ENCODE measurements around the gene COL27A1. TPM values are rescaled to one million over a fixed set of nuclear protein-coding genes. Genes with fewer than 3 reads are reported as not detected.

Gene COL27A1
- polyA plus RNA-seq, 2 of the 4 experiments (the other 2 are of a cell fraction): 6.9 to 20.6 TPM

DNA sequence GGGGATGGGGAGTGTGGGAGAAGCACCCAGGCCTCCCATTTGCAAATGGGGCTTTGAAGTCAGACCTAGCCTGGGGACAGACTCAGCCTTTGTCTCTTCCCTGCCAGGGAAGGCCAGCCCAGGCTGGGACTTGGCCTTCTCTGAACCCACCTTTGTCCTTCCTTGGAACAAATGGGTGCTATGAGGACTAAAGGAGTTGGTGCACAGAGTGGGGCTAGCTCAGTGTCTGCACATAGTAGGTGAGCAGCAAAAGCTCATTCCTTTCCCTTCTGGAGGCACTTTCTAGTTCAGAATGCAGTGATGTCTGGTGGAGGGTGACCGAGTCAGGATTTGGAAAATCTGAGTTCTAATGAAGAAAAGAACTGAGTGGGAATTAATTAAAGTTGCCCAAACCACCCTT, 37.2 kb downstream of the COL27A1 start:
- WGBS (ENCODE audit: missing lambda C conversion rate): 93% methylated on average over 1 of the region's 1 CpG
- H3K4me1 ChIP-seq: no peaks in the 10 kb centered on the region
- no peak overlapping the region for H3K4me2 ChIP-seq
- H3K9me3 ChIP-seq: peaks cover 3% of the 10 kb centered on the region; the same call in 2 of the 3 replicates
- ChIA-PET CTCF (interaction anchor here (1.0 to 2.4 kb wide), 3 partner anchors 13 to 98 kb away, joined by 3 to 7 read pairs (median 3); no protein-coding TSS in a partner anchor), POLR2A (no interaction called here)
- ATAC-seq: no peak
- H3K27ac ChIP-seq: no peak overlapping the region
- no peak for TF ChIP-seq EP300 (IDR thresholded peaks at IDR 0.05)
- TF ChIP-seq HOXB5 (CRISPR knock-in tag; IDR thresholded peaks at IDR 0.05): no peak
- no peak for TF ChIP-seq HDAC2 (IDR thresholded peaks at IDR 0.05)
- no peak for TF ChIP-seq ZNF302 (CRISPR knock-in tag; IDR thresholded peaks at IDR 0.05)
- no peak for TF ChIP-seq POLR2A (IDR thresholded peaks at IDR 0.05; ENCODE audit: low read length)
- H3K4me3 ChIP-seq: no peak overlapping the region
- FAIRE-seq: no peak
- no peak for DNase-seq (ENCODE audit: low read depth in 1 of 2, low spot score in 1 of 2)

DNA sequence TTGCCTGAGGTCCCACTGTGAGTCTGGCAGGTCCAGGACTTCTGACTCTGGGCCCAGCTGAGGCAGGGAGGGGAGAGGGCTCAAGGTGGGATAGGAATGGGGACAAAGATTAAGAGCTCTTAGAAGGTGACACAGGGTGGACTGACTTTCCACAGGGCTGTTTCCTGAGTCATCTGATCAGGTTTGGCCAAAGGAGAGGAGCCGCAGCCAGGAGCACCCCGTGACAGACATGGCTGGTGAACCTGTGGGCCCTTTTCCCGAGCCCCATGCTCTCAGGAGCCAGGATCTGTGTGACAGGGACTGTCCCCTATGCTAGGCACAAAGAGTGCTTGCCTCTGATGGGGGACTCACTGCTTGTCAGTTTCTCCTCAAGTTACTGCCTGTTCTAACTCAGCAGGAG, 37.8 kb downstream of the COL27A1 start:
- ChIA-PET POLR2A (no interaction called here), CTCF (interaction anchor here (1.0 to 2.4 kb wide), 3 partner anchors 13 to 98 kb away, joined by 3 to 7 read pairs (median 3); no protein-coding TSS in a partner anchor)
- no peak overlapping the region for H3K4me3 ChIP-seq
- no peak overlapping the region for H3K27ac ChIP-seq
- no peaks in the 10 kb centered on the region for H3K4me1 ChIP-seq
- WGBS (ENCODE audit: missing lambda C conversion rate): 90% methylated on average over 3 of the region's 3 CpGs
- no peak overlapping the region for H3K4me2 ChIP-seq
- ATAC-seq (no peak), FAIRE-seq (no peak), DNase-seq (ENCODE audit: low read depth in 1 of 2, low spot score in 1 of 2) (no peak)
- TF ChIP-seq TFCP2L1 (CRISPR knock-in tag; IDR thresholded peaks at IDR 0.05) (no peak), GATA3 (IDR thresholded peaks at IDR 0.05; ENCODE audit: borderline replicate concordance) (no peak), ZFP36 (IDR thresholded peaks at IDR 0.05; ENCODE audit: borderline replicate concordance, partially characterized antibody) (no peak), POLR2AphosphoS2 (conservative IDR thresholded peaks at IDR 0.05; ENCODE audit: low read length) (no peak), RARB (CRISPR knock-in tag; IDR thresholded peaks at IDR 0.05) (no peak), ZC3H11A (IDR thresholded peaks at IDR 0.05) (no peak), KDM5A (IDR thresholded peaks at IDR 0.05) (no peak)
- TF ChIP-seq, protein P1, sequence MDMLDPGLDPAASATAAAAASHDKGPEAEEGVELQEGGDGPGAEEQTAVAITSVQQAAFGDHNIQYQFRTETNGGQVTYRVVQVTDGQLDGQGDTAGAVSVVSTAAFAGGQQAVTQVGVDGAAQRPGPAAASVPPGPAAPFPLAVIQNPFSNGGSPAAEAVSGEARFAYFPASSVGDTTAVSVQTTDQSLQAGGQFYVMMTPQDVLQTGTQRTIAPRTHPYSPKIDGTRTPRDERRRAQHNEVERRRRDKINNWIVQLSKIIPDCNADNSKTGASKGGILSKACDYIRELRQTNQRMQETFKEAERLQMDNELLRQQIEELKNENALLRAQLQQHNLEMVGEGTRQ (IDR thresholded peaks at IDR 0.05): no peak
- peaks cover 3% of the 10 kb centered on the region; the same call in 2 of the 3 replicates for H3K9me3 ChIP-seq

DNA sequence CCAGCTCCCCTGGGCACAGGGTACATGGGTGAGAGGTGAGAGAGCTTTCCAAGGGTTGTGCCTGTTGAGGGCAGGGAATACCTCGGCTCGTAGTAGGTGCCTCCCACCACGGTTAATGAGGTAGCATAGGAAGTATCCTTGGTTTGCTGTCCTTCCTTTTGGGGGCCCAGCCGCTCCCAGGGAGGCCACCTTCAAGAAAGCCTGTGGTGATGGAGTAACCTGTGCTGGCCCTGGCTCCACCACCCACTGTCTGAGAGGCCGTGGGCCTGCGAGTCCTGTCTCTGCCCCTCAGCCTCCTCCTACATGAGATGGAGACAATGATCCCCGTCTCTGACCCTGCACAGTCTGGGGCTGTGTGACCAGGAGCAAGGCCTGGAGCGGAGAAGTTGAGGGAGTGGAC, 40.8 kb downstream of the COL27A1 start:
- no peak overlapping the region for H3K27ac ChIP-seq
- ChIA-PET CTCF (interaction anchor here (1.9 kb wide), 1 partner anchor 88 kb away, joined by 6 read pairs; no protein-coding TSS in a partner anchor), POLR2A (no interaction called here)
- H3K9me3 ChIP-seq: no peaks in the 10 kb centered on the region
- no peak overlapping the region for H3K4me3 ChIP-seq
- FAIRE-seq (no peak), ATAC-seq (no peak), DNase-seq (ENCODE audit: low read depth in 1 of 2, low spot score in 1 of 2) (no peak)
- WGBS (ENCODE audit: missing lambda C conversion rate): 88% methylated on average over 4 of the region's 8 CpGs
- no peaks in the 10 kb centered on the region for H3K4me1 ChIP-seq
- no peak overlapping the region for H3K4me2 ChIP-seq
- no peak for TF ChIP-seq ZFP36 (IDR thresholded peaks at IDR 0.05; ENCODE audit: borderline replicate concordance, partially characterized antibody)
- no peak for TF ChIP-seq ZSCAN20 (CRISPR knock-in tag; IDR thresholded peaks at IDR 0.05)
- TF ChIP-seq ZC3H11A (IDR thresholded peaks at IDR 0.05): no peak
- no peak for TF ChIP-seq ESRRA (IDR thresholded peaks at IDR 0.05; ENCODE audit: borderline replicate concordance, low read length)
- no peak for TF ChIP-seq RAD21 (conservative IDR thresholded peaks at IDR 0.05 in 1 of 2, IDR thresholded peaks at IDR 0.05 in 1 of 2)
- no peak for TF ChIP-seq JUN (IDR thresholded peaks at IDR 0.05)
- TF ChIP-seq, protein P2, sequence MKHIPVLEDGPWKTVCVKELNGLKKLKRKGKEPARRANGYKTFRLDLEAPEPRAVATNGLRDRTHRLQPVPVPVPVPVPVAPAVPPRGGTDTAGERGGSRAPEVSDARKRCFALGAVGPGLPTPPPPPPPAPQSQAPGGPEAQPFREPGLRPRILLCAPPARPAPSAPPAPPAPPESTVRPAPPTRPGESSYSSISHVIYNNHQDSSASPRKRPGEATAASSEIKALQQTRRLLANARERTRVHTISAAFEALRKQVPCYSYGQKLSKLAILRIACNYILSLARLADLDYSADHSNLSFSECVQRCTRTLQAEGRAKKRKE (CRISPR knock-in tag; IDR thresholded peaks at IDR 0.05; ENCODE audit: low read depth): no peak

GRCh38 chr9:114196979-114197622, 41.8 kb downstream of the COL27A1 start:
- no peaks in the 10 kb centered on the region for H3K9me3 ChIP-seq
- CTCF ChIA-PET: interaction anchor here (0.7 to 2.2 kb wide), 5 partner anchors 9 to 115 kb away, joined by 3 to 6 read pairs (median 4); no protein-coding TSS in a partner anchor
- no peak for TF ChIP-seq MAX (IDR thresholded peaks at IDR 0.05)
- FAIRE-seq: no peak
- no peak overlapping the region for H3K4me3 ChIP-seq
- no peak overlapping the region for H3K27ac ChIP-seq
- DNase-seq (ENCODE audit: low read depth in 1 of 2, low spot score in 1 of 2): no peak
- WGBS (ENCODE audit: missing lambda C conversion rate): 92% methylated on average over 8 of the region's 8 CpGs
- no peaks in the 10 kb centered on the region for H3K4me1 ChIP-seq
- POLR2A ChIA-PET: no interaction called here
- ATAC-seq: no peak
- H3K4me2 ChIP-seq: no peak overlapping the region

All from A549 (cell line).